HG03135 (cell line): ENCODE data around the gene TRIM2.

Source experiments
- ATAC-seq: cut with Tn5 transposase; IDR thresholded peaks from one replicate; pipeline ENCODE4 v1.9.1; 2021; ENCODE audit warnings: mild to moderate bottlenecking, moderate library complexity; ENCODE audit not compliant: unreplicated experiment

The TRIM2 gene

DNA sequence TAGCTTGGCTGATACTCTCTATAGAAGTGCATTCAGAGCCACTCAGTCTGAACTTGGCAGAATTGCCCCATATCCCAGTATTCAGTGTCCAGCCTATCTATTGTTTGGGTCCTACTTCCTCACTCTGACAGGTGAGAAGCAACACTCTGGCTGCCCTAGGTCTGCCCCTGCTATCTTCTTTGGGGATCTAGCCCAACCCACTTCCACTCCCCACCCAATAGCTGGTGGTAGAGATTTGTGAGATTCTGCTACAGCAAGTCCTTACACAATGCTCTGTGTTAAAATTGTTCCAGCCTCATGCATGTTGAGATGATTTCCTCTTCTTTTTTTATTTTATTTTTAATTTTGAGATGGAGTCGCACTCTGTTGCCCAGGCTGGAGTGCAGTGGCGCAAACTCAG is 67.6 kb downstream of the TRIM2 start:
- ATAC-seq: no peak

DNA sequence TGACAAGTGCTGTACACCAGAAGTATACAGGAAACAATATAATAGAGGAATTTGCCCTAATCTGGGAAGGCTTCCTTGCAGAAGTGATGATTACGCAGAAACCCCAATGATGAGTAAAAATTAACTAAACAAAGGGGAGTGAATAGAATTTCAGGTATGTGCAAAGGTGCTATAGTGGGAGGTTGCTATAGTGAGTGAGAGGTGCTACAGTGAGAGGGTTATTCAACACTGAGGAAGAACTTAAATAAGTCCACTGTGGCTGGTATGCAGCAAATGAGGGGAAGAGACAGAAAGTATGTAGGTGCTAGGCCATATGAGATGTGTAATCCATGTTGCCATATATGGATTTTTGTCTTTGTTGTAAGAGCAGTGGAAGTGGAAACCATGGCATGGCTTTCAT is 69.5 kb downstream of the TRIM2 start:
- no peak for ATAC-seq

DNA sequence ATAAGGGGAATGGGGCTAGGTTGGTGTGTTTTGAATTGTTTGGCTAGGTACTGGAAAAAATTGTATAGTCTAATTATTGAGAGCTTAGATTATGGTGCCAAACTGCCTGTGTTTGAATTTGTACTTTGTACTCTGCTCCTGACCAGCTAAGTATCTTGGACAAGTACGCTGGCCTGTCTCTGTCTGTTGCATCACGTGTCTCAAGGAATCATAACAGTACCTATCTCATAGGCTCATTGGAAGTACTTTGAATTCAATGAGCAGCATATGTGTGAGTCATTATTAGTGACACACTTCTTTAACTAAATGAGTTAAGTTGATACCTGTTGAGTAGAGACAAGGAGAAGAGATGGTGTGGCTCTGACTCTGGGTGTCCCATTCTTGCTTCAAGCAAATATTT is 70.7 kb downstream of the TRIM2 start:
- ATAC-seq: no peak

DNA sequence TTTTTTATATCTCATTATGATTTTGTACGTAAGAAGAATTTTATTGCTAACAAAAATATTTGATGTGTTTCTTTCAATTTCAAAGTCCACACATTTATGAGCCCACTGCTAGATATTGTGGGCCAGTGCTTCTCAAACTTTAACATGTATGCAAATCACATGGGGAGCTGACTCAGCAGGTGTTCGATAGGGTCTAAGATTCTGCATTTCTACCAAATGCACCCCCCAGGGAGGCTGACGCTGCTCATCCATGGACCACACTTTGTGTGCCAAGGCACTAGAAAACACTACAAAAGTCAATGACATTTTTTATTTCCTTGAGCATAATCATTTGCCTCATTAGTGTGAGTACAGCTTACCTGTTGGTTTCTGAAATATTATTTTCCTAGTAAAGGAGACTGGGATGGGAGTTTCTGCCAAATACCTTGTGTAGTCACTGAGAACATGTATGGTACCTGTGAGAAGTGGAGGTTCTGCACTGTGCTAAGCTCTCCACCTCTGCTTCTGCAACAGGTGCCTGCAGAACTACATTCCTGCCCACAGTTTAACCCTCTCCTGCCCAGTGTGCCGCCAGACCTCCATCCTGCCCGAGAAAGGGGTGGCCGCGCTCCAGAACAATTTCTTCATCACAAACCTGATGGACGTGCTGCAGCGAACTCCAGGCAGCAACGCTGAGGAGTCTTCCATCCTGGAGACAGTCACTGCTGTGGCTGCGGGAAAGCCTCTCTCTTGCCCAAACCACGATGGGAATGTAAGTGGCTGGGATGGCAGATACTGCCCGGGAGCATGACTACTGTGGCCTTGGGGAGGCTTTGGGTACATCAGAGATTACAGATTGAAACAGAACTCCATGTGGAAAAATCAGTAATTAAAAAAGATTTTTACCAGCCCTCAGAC is 71.4 kb downstream of the TRIM2 start:
- ATAC-seq: no peak

DNA sequence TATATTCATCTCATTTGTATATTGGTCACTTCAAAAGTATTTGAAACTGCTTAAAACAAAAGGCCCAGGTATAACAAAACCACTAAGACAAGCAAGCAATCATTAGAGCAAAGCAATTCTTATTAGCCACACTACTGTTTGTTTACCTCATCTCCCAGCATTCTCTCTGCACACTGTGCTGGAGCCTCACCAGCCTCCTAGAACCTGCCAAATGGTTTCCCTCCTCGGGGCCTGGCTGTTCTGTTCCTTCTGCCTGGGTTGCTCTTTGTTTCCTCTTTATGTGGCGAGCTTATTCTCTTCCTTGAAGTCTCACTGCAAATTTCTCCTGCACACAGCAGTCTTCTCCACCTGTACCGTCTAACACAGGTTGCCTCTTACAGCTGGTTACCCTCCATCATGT is 72.7 kb downstream of the TRIM2 start:
- ATAC-seq: no peak

DNA sequence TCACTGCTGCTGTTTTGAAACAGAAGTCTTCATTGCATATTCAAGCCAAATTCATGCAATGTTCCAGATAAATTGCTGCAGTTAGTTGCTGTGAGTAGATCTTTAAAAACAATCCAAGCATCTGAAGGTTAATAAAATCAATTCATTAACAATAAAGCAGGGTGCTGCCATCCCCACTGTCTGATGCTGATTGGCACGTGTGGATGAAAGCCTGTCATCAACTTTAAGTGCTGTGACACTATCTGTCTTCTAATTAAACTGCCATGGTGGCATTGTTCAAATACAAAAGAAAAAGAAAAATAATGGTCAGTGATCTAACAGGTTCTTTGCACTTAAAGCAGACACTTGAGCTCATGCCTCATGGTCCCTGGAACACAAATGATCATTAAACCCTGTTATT is 77.2 kb downstream of the TRIM2 start:
- ATAC-seq: no peak

DNA sequence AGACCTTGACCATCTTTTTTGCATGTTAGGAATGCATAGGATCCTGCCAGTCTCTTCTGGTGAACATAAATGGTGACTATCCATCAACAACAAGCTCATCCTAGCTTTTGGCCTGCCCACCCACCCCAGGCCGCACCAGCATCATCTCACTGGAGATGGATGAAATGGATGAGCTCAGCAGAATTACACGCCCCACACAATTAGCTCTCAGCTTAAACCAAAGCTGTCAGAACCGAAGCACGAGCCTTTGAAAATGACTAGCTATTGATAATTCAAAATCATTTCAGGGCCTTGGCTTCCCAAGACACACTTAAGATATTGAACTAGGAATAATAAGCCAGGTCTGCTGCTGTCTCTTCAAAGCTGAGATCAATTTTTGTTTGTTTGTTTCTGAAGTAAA is 77.8 kb downstream of the TRIM2 start:
- ATAC-seq: no peak

DNA sequence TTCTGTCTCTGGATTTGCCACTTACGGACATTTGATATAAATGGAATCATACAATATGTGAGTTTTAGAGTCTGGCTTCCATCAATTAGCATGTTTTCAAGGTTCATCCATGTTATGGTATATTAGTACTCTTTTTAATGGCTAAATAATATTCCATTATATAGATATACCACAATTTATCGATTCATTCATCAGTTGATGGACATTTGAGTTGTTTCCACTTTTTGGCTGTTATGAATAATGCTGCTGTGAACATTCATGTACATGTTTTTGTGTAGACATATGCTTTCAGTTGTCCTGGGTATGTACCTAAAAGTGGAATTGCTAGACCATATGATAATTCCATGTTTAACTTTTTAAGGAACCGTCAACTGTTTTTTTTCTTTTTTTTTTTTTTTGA is 79.0 kb downstream of the TRIM2 start:
- ATAC-seq: no peak

DNA sequence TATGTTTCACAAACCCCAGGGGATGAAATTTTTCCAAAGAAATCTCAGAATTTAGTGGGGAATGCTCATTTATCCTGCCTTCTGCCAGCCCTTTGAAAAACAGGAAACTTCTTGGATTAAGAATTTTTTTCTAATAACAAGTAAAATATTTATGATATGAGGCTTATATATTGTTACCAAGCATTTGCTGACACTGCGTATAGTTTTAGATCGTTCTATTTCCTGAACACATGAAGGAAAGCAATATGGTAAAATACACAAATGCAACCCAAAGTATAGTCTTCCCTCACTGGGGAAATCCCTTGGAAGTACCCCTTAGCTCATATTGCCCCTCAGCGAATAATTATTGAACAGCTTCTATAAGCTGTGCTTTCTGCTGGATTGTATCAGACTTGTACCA is 85.9 kb downstream of the TRIM2 start:
- no peak for ATAC-seq

DNA sequence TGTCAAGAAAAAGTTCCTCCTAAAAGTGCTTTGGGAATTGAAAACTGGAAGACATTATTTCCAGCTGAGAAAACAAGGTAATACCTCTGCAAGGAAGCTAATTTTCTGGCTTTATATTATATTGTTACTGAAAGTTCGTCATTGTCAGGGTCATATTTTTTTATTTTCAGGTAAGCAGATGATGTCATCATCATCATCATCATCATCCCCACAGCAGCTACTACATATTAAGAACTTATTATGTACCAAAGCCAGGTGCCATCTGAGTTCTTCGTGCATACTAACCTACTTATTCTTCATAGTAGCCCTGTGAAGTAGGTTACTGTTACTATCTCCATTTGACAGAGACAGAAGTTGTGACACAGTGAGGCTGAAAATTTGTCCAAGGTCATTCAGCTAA is 87.3 kb downstream of the TRIM2 start:
- ATAC-seq: no peak

DNA sequence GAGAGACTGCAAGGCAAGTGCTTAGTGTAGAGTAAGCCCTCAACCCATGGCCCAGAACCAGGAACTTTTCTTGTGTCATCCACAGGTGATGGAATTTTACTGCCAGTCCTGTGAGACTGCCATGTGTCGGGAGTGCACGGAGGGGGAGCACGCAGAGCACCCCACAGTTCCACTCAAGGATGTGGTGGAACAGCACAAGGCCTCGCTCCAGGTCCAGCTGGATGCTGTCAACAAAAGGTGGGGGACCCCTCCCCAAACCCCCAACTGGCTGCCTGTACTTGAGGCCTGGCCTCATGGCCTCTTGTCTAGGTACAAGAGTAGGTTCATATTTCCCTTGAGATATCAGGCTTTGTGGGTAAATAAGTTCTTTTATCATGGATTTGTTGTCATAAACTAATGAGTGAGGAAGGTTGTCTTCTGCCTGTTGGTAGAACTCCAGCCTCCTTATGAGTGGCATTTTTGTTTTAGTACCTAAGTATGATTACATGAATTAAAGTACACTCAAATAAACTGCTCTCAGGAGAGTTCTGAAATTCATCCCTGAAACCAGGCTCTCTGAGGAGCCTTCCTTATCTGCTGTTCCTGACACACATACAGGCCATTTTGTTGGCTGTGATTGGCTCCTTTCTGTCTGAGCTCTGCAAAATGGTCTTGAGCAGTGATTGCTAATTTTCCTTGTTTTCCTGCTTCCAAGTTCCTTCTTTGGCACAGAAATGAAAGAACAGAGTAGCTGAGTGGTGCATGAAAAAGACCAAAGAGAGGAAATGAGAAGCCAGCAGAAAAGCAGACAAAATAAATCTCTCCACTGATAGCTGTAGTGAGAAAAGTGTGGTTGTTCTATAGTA is 88.9 kb downstream of the TRIM2 start:
- no peak for ATAC-seq

DNA sequence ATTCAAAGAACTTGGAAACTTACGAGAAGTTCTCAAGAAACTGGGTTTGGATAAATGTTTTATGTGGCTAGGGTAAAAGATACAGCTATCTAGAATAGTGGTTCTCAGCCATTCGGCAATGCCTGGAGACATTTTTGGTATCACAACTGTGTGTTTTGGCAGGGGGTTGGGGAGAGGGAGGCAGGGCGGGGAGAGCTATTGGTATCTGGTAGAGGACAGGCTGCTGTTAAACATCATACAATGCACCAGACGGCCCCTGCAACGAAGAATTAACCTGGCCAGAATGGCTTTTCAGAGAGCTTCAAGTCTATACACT is 89.5 kb downstream of the TRIM2 start:
- ATAC-seq: no peak

DNA sequence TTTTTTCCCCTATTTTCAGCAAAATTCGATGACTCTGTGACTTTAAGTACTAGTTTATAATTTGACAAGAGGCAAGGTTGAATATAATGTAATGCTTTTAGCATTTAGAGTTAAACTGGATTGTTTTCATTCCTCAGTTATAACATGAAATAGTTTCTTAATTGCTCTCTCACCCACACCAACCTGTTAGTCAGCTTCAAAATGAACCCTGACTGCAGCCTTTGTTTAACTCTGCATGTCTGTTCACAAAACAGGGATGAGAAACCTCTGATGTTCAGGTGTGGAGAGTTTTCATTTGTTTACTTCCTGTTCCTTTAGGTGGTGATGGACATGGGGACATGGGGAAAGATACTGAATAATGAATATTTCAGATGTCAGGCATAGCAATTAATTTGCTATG is 90.4 kb downstream of the TRIM2 start:
- ATAC-seq: no peak

DNA sequence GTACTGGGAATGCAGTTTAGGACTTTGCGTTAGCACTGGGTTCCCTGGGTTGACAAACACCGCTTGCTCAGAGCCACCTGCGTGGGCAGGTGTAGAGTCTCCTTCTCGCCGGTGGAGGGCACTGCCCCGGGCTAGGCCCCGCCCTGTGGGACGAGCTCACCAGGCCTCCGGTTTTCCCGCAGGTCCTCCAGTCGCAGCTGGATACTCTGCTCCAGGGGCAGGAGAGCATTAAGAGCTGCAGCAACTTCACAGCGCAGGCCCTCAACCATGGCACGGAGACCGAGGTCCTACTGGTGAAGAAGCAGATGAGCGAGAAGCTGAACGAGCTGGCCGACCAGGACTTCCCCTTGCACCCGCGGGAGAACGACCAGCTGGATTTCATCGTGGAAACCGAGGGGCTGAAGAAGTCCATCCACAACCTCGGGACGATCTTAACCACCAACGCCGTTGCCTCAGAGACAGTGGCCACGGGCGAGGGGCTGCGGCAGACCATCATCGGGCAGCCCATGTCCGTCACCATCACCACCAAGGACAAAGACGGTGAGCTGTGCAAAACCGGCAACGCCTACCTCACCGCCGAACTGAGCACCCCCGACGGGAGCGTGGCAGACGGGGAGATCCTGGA is 91.0 kb downstream of the TRIM2 start:
- ATAC-seq: no peak

DNA sequence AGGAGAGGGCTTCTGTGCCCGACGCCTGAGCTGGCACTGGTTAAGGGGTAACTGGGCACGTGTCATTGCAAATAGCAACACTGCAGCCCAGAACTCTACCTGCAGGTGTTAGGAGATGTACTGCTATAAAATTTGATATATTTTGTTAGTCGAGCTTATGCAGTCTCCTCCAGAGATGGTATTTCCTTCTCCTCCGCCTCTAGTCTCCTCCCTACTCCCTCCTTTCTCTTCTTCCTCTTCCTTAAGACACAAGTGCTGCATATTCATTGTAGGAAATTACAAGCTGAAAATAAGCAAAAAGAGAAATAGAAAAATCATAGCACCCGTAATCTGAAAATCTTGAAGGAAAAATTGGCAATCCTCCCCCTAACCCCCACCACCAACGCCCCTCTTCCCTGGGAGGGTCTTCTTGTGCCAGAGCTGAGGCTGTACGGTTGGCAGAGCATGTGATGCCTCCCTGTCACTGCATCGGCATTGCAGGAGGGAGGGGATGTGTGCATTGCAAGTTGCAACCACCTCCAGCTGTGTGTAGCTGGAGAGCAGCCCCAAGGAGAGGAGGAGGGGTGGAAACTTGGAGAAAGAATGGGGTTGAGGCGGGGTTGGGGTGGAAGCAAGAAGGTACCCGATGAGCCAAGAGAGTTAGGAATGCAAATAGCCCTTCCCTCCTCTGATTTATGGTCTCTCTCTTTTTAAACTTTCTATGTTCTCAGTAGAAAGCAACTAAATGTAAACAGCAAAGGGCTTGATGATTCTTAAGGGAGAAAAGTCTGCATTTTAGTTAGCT is 92.0 kb downstream of the TRIM2 start:
- no peak for ATAC-seq

DNA sequence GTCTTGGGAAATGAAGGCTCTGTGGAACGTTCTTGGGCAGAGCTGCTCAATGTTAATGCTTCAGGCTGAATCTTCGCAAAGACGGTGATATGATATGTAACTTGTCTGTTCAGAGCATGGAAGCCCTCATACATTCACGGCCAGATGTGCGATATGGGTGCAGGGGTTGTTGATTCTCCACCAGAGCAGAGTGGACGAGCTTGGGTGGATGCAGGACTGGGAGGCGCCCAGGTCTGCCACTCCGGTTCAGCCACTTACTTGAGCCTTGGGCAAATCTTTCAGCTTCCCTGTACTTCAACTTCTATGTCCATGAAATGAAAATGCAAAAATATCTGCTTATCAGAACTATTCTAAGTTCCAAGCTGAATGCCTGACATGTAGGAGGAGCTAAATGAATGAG is 92.9 kb downstream of the TRIM2 start:
- ATAC-seq: no peak

DNA sequence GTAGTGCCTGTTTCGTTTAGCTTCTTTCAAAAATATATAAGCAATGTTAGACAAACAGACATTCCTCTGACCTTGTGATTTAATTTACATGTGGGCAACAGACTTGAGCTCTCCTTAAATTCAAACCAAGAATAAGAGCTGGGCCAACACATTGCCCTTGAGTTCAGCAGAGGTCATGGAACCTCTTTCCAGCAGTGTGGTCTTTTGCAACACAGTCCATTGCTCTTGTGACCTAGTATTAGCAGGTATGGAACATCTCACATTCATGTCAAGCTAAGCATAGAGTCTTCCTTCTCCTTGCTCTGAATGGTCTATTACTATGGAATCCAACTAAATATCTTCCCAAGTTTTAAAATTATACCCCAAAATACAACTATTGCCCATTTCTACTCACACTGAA is 106.5 kb downstream of the TRIM2 start:
- no peak for ATAC-seq

DNA sequence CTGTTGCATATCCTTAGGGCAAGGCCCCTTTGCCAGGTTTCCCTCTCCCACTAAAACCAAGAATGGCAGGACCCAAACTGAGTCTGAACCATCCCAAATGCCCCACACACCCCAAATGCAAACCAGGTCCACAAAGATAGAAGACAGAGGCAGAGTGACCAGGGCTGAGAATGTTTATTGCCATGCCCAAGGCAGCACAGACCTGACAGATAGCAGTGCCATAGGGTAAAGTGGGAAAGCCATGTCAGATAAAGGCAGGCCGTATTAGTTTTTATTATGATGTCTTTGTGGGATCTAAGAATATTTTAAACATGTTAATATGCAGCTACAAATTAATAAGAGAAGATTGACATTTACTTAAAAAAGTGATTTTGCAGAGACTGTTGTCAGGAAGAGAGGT is 110.7 kb downstream of the TRIM2 start:
- no peak for ATAC-seq

DNA sequence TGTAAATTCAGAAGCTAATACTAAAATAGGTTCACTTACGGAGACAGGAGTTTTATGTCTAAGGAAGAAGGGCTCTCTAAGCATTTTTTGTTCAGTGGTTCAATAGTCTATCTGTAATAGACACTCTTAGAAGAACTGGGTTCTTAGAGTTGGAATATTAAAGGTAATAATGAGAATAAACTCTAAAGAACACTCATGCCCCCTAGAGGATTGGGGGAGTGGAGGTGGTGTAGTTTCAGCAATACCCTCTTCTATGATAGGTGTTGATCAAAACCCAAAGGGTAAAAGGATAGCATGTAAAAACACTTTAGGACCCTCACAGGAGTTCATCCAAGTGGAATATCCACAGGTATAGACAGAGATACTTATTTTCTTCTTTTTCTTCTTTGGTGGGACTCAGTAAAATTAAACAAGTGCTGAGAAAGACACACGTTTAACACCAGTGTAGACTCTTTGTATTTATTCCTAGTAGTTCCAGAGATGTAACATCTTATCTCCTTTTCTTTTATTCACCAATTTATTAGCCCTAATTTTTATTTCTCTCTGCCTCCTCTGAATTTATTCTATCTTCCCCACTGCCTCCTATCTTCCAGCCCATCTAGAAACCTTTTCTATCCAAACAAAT is 114.6 kb downstream of the TRIM2 start:
- ATAC-seq: no peak

DNA sequence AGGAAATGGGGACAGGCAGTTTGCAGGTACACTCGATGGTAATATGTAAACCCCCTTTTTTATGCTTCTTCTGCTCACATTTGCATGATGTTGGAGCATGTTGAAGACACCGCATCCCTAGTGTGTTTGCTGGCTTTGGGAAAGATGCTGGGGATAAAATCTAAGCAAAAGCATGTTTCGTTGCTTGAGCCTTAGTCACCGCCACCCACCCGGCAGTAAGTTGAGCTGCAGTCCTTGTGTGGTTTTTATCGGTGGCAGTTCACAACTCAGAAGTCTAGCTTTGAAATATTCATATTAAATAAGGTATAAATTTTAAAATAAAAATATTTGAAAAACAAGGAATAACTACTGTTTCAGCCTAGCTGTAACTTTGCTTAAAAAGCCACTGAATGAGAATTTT is 118.5 kb downstream of the TRIM2 start:
- ATAC-seq: no peak

DNA sequence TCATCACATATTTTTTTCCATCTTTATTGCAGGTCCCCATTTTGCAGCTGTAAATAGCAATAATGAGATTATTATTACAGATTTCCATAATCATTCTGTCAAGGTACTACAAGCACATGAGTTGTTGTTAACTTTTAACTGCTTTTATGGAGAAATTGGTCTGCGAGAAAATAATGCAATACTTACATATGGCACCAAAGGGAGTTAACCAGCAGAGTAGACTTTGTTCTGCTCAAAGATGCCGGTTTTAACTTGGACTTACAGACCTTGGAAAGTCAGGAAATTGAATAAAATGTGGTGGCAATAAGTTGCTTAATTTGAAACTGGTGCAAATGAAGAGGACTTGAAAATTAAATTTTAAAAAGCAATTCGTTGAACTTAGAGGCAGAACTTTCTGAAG is 119.8 kb downstream of the TRIM2 start:
- ATAC-seq: no peak
